Cerebellar nuclear complex (tissue), 1 donor: Measurements from ENCODE around the gene SMC1A.
"Not testable (repeated sequence)": the region's sequence is repeated elsewhere in the genome, so short reads cannot be mapped to it uniquely, and the experiment has no call there.

Source experiments
- DNase-seq, 2 experiments: peaks; one replicate each; lab custom pipeline; 2025; lab: John Stamatoyannopoulos, UW

Gene SMC1A

DNA sequence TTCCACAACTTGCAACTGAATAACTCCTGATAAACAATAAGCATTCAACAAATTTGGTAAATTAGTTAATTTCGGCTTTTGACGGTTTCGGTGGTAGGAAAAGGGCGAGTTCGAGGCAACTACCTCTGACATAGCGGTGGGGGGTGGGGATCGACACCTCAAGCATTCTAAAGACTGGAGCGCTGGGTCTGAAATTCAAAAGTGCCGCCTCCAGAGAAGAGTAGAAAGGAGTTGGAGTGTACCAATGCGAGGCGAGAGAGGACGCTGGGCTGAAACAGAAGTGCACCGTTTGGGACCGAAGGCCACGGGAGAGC lies 725 bp downstream of the SMC1A start:
- no peak for DNase-seq

DNA sequence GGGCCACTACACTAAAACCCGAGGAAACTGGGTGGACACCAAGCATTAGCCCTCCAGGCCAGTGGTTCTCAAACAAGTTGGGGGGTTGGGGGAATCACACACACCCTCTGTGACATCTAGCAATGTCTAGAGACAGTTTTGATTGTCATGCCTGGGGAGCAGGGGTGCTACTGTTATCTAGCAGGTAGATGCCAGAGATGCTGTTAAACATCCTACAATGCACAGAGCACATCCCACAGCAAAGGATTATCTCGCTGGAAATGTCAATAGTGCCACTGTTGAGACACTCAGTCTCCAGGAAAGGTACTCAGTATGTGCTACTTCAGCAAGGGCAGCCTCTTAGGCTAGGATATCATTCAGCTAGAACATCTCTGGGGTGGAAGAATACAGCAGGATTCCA lies 1.3 kb downstream of the SMC1A start:
- no peak for DNase-seq

DNA sequence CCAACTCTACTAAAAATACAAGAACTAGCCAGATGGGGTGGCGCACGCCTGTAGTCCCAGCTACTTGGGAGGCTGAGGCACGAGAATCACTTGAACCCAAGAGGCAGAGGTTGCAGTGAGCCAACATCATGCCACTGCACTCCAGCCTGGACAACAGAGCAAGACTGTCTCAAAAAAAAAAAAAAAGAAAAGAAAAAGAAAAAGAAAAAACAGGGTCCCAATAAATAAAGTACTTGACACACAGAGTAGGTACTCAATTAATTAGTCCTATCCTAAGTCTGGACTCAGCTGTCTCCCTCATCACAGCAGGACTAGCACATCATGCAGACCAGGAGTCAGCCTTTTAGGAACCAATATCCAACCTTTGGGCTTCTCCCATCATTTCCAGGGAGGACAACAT lies 2.1 kb downstream of the SMC1A start:
- DNase-seq = not testable (repeated sequence)

DNA sequence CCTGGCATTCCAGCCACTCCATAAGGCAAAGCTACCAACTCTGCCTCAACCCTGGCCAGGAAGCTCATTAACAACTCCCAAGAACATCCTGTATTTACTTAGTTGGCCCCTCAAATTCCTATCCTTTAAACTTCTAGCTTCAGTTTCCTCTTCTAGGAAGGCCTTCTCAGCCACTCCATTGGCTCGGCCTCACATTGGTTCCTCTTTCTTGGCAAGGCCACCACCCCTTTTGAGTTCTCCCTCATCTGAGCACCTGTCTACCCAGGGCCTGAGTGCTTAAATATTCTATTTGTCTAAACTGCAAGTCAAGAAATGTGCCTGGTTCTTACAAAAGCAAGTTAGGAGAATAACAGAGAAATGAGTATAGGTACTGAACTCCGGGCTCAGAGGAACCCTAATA lies 10.0 kb downstream of the SMC1A start:
- DNase-seq = no peak

DNA sequence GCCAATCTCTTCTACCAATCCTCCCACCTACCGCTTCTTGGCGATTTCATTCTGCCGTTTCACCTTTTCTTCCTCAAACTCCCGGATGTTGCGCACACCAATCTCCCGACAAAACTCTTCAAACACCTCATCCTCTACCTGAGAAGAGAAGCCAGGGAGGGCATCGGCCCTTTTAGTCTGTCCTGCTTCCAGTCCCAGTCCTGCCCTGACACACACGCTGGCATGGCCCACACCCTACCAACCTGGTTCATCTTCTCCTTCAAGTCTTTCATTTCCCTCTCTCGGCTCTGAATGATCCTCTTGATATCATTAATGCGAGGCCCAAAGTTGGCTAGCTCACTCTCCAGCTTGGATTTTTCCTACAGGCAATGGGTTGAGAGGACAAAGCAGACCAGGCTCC lies 18.9 kb downstream of the SMC1A start:
- no peak for DNase-seq

DNA sequence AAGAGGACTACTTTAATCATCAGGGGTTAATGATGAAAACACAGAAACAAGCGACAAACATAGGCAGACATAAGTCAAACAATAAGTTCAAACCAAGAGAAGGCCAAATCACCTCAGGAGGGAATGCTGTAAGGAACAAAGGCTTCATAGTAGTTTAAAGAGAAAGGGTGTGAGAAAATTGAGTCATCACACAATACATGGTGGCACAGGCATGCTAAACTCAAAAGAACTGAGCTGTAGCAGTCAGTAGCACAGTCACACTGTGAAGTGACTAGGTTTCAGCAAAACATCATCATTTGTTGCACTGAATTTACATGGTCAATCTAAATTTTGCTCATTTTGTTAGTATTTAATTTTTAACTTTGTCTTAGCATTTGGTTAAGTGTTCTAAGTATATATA lies 24.2 kb downstream of the SMC1A start:
- no peak for DNase-seq

DNA sequence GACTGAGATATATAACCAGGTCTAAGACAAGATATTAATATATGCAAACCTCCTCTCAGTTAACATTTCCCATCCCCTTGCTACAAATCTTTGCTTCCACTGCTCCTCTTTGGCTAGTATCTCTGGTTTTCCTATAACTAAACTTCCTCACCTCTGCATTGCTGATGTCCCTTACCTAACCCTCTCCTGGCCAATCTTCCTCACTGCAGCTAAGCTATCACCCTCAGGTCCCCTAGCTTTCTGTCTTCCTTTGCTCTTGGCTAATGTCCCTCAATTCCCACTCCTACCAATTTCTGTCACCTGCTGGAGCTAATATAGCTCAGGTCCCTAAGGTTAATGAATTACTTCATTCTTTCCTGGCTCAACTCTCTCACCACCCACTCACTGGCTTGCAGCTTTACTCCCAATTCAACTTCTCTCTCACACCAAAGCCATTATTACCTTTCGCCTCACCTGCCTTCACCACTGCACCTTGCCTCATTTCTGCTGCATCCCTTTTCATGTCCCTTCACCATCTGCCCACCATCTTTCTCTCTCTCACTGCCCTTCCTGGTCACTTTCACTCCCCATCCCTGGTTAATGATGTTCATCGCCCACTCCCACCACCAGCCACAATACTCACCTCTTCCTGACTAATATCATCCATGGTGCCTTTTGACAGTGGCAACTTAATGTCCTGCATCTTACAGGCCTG lies 26.7 kb downstream of the SMC1A start:
- no peak for DNase-seq

DNA sequence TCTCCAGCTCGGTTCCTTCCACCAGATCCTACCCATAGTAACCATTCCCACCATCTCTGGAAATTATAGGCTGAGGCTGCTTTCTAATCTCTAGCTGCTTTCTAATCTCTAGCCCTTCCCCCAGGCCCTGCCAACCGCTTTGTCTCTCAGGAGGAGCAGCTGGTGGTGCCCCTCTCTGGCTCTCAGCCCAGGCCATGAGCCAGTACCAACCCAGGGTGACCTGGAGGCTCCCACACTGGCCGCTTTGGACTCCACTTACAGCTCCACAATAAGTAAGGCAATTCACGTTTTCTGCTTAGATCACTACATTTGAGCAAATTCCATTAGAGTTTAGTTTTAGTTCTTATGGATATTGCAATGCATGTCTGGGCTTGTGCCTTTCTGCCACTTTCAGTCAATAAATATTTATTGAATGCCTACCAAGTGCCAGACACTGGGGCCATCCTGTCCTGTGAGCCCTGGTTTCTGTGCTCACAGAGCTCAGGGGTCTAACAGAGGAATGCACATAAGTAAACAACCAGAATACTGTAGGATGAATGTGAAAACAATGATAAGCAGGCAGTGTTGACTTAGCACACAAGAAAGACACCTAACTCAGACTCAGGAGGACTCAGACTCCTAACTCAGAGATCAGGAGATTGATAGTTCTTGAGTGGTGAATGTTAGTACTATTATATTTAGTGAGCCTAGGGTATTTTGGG lies 38.9 kb downstream of the SMC1A start:
- peak; percentile 2 for DNase-seq

DNA sequence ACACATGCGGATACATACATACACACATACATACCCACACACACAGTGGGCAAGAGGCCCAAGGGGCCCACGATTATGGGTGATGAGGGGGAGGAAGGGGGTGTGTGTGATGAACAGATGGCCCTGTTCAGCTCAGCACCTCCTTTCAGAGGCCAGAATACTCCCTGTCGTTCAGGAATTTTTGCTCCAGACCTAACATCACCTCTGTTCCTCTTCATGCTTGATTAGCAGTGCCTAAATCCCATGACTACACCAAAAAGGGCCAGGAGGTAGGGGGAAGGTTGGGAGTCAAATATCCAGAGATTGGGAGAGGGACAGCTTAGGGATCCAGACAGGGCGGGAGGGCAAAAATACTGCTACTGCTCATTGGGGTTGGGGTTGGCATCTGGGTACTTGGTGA lies 42.7 kb downstream of the SMC1A start:
- no peak for DNase-seq

DNA sequence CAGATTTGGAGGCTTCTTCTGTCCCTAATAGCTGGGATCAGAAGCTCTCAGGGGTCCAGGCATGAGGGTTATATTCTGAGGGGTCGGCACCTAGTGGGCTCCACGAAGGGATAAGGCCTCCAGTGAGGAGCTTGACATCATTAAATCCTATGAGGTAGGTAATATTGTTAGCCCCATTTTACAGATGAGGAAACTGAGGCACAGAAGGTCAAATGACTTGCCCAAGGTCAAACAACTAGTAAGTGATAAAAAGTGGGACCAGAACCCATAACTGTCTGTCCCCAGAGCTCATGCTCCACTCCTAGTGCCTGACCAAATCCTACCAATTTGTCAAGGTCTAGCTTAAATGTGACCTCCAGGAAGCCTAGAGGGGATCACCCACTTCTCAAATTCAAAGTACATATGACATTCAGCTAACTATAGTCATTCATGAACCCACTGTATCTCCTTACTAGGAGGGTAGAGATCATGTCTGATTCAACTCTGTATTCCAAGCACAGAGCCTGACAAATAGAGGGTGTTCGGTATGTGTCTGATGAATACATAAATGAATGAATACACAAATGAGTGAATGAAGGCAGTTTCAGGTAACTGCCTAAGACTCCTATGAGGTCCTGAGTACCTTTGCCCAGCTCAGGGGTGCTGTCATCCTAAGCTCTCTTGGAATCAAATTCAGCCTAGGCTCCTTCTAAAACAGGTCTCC lies 43.3 kb downstream of the SMC1A start:
- no peak for DNase-seq

DNA sequence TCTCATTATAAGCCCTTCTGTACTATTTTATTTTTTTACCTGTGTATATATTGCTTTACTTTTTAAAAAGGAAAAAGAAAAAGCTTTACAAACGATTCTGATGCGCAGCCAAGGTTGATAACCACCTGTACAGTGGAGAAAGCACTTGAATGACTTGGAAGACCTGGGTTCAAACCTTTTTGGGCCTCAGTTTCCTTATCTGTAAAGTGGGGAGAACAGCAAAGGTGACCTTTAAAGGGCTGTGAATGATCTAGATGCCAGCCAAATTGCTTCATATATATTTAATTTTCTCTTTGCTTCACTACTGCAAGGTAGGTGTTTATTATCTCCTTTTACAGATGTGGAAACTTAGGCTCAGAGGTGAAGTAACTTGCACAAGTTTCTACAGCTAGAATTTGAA lies 45.0 kb downstream of the SMC1A start:
- no peak for DNase-seq

DNA sequence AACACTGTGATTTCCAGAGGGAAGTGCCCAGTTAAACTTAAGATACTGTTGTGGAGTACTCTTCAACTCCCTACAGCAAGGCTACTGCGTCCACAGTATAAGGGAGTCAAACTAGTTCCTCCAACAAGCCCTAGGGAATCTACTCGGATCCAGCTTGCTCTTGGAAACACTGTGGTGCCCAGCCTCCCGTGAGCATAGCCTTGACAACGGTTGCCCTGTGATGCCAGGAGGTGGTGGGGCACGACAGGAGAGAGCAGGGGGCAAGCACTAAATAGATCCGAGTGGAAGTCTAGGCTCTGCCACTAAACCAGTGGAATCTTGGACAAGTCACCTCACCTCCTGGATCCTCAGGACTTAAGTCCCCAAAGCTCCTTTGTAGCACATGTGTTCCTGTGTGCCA lies 45.6 kb downstream of the SMC1A start:
- no peak for DNase-seq

DNA sequence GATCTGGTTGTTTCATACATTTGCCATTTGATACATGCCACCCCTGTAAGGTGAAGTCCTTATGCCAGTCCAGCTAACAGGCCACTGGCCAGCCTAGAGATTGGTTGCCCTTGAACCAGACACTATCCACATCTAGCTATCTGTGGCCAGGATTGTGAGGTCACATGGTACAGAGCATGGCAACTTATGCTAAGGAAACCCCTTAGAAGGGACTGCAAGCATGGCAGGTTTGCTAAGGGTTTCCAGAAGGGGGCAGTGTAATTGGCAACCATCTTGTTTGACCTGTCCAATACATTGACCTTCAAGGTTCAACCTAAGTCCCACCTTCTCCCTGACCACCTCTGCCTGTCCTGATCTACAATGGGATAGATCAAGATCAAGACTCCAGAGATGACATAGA lies 47.5 kb downstream of the SMC1A start:
- no peak for DNase-seq

DNA sequence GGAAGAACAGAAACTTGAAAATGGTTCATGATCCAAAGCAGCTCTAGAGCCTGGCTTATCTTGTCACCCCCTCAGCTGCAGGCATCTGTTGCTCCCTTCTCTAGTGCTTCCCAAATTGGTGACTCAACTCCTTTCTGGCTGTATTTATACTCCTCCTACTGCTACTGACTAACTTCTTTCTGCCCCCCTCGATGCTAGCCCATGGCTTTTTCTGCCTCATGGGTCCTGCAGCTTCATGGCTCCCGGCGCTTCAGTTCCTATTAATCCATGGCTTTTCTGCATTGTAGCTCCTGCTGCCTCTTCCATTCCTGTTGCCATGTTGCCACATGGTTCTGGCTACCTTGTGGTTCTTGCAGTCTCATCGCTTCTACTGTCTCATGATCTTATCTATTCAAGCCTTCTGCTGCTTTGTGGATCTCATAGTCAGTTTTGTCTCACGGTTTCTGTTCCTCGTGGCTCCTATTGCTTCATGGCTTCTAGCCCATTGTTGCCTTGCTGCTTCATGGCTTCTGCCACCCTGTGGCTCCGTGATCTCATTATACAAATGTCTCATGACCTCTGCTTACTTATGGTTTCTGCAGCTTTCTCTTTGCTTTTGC lies 48.1 kb downstream of the SMC1A start:
- no peak for DNase-seq

DNA sequence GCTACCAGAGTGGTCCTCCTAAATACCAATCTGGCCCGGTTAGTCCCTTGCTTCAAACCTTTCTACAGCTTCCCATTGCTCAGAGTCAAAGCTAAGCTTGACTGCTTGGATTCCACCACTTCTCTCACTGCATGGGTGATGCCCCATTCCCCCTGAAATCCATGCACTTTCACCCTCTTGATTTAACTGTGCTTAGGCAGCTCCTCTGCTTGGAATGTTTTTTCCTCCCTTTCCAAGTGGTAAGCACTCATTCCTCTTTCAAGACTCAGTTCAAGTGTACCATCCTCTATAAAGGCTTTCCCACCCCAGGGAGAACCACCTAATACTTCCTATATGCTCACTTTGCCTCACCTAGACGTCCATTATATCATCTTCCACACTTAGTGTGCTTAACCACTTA lies 49.1 kb downstream of the SMC1A start:
- DNase-seq = no peak

DNA sequence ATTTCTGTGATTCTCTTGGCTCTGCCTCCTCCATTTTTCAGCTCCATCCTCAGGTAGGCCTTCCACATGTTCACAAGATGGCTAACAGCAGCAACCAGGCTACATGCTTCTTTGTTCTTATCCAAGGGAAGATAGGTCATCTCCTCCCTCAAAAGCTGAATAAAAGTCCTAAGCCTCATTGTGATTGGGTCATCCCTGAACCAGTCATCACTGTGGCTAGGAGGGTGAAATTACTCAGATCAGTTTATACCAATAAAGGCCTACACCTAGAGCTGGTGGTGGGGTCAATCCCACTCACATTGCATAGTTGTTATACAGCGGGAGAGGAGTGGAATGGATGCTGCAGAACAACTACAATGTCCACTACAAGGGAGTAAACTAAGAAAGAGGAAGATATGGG lies 56.0 kb downstream of the SMC1A start:
- DNase-seq = not testable (repeated sequence)

DNA sequence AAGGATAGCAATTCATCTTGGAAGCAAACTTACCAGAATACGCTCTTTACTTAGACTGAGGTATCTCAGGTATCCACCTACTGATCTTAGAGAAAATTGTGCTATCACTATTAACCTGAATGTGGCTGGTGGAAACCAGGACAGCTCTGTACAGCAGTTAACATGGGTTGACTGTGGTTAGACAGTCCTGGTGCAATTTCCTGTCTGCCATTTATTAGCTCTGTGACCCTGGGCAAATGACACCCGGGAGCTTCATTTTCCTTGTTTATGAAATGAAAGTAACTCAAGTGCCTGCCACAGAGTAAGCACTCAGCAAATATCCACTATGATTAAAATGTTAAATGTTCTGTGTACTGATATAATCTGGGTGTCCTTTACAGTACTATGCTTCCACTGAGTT lies 60.0 kb downstream of the SMC1A start:
- DNase-seq = no peak

DNA sequence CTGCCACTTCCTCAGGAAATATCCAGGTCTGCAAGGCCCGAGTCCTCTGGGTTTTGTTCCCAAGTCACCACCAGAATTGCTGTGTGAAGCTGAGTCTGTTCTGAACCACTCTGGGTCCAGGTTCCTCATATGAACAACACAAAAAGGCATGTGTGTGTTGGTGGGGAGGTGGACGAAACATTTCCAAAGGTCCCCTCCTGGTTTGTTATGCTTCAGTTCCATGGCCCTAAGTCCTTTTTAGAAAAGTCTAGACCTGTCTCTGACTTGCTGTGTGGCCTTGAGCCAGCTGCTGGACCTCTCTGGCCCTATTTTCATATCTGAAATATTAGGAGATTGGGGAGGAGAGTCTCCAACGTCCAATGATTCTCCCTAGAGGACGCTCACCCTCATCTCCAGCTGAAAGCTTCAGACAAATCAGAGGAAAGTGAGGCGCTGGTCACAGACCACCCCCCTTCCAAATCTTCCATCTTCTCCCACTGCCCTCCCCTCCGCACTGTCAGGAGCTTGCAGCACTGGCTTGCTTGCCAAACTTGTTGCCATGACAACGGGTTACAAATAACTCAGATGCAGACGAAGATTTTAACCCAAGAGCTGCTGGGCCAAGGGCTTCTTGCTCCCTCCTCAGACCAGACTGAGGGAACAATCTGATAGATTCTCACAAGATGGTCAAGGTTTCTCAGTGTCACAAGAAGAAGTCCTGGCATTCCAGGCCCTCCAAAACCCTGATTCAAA lies 64.5 kb downstream of the SMC1A start:
- no peak for DNase-seq

DNA sequence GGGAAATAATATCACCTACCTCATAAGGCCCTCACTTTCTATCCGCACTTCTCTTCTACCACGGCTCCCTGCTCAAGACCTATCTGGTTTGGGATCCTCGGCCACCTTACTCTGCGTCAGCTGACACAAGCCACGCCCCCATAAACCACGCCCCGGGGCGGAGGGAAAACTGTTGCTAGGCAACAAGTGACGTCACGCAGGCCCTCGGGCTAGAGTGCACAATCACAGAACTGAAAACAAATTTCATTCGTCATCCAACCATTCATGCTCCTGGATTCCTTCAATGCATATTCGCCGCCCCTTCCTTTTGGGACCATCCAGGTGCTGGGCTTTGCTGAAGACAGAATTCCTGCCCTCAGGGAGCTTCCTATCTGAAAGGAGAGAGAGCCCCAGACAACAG lies 66.3 kb downstream of the SMC1A start:
- DNase-seq = no peak

DNA sequence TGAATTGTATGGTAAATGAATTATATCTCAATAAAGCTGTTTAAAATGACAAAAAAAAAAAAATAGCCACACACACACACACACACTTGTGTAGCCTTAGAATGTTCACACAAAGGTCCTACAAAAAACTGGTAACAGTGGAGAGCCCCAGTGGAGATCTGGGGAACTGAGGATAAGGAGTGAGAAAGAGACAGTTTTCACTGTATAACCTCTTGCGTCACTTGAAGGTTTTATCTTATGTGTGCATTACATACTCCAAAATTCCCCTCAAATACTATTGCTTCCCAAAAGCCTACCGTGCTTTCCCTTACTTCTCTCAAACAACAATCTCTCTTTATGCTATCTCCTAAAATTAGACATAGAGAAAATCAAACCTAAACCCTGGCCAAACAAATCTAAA lies 67.8 kb downstream of the SMC1A start:
- no peak for DNase-seq

DNA sequence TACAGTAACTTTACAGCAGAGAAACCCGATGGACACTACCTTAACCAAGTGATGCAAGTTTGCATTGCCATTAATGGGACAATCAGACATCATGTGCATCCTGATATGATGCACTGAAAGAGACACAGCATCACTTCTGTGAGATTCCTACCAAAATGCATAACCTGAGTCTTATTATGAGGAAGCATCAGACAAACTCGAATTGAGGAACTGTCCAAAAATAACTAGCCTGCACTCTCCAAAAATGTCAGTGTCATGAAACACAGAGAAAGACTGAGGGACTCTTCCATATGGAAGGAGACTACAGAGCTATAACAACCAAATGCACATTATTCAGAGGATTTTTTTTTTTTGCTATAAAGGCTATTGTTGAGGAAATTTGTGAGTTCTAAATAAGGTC lies 74.5 kb downstream of the SMC1A start:
- no peak for DNase-seq

DNA sequence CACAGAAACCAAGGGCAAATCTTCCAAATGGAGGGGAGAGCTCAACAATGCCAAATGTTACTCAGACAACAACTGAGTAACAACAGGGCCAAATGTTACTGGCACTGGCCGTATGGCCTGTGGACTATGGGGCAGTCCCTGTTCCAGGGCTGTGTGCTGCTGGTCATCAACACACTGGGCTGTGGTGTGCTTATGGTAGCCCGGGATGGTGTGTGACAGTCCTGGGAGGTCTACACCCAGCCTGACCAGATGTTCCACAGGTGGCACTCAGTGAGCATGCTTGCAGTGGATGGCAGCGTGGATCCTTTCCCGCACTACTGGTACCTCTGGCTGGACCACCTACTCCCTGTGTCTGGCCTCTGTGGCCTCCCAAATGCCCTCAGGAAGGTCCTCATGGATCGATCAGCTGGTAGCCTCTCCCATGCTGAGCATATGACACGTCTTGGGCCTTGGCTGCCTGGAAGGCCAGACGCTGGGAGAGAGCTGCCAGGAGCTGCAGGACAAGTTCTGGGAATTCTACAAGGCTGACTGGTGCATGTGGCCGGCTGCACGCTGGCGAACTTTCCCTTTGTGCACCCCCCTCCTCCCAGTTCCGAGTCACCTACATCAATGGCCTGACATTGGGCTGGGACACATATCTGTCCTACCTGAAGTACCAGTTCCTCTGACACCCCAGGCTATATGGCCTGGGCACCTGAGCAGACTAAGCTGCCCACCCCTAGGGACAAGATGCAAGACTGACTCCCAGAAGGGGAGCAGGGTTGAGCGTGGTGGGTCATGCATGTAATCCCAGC lies 81.4 kb downstream of the SMC1A start:
- no peak for DNase-seq
